Stimulated activated CD8-positive, alpha-beta memory T cell treated with anti-CD3 and anti-CD28 coated beads, Interleukin-4, amount 100 ng/mL, for 1 hour (primary cell): ENCODE measurements around the gene ORAI3.

Source experiments
- DNase-seq, 2 donors: peaks; one replicate each; pipeline ENCODE4 v3.0.0-alpha.2; 2020; ENCODE audit warnings: low read depth in 2 of 2, low spot score in 1 of 2

ORAI3 gene

DNA sequence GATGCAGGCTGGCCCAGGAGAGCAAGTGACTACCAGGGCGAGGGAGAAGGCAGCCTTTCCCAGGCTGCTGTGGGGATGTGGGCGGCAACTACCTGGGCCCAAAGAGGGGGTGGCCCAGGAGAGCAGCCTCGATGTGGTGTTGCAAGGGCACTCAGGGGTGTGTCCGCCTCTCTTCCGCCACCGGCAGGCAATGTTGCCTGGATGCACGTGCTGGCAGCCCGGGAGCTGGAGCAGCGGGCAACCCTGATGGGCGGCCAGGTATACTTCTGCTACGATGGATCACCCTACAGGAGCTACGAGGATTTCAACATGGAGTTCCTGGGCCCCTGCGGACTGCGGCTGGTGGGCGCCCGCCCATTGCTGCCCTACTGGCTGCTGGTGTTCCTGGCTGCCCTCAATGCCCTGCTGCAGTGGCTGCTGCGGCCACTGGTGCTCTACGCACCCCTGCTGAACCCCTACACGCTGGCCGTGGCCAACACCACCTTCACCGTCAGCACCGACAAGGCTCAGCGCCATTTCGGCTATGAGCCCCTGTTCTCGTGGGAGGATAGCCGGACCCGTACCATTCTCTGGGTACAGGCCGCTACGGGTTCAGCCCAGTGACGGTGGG, 38.8 kb downstream of the ORAI3 start:
- DNase-seq: no peak

DNA sequence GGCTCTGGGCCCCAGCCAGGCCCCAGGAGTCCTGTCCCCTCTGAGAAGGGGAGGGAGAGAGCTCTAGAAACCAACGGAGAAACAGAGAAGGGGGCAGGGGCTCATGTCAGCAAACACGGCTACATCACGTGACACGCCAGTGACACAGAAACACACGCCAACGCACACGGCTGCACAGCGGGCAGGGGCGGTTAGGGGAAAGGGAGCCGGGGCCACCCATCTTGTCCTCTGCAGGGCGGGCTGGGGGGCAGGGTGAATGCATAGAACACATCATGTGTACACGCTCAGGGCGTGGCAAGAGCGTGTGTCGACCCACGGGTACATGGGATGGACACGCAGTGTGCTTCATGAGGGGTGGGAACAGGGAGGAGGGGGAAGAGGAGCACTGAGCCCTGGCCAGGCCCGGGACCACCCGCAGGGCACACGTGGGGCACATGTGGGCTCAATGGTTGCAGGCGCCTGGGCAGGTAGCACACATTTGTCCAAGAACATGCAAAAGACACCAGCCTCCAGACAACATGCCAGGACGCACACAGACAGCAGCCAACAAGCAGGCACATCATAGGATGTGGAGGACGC, 40.7 kb downstream of the ORAI3 start:
- DNase-seq: no peak

DNA sequence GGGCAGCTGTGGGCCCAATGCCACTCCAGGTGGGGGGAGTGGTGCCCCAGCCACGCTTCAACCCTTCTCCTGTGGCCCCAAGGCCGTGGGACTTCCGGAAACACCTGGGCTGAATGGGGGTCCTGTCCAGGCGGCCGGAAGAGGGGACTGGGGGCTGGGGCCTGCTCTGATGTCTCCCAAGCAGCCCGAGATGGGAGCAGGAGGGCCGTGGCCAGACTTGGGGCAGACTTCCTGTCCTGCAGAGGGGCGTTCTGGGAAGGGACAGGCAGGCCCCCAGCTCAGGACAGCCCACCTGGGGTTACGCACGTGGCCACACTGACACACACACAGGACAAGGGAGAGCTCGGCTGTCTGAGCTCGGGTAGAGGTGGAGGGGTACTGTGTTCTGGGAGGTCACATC, 41.2 kb downstream of the ORAI3 start:
- DNase-seq: no peak

DNA sequence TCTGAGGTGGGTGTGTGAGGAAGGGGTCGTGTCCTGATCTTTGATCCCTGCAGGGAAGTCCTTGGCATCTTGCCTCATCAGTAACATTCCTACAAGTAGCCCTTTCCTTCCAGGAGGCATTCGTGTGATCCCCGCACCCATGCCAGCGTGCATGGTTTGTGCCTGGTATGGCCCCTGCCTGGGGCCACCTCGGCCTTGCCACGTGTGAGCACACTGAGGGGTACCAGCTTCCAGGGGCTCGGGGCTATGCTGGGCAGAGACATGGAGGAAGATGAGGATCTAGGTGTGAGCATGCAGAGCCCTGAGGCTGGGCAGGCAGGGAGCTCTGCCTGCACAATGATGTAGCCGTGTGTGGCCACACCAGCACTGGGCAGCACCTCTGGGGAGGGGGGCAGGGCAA, 42.2 kb downstream of the ORAI3 start:
- DNase-seq: no peak

DNA sequence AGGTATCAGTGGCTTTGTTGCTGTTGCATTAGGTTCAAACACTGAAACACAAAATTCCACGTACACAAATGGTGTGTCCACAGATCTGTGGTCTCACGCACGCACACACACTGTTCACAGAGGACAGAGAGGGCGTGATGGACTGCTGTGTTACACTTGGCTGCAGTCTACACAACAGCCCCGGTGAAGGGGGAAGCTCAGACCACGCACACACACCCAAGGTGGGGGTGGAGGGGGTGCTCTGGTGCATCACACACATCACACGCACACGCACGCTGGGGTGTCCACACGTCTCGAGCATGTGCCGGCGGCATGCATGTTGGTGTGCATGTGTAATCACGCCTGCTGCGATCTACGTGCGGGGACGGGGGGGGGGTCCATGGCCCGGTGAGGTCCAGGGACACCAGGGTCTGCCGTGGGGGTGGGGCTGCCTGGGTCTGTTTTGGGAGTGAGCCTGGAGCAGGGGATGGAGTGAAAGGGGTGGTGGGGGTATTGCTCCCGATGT, 43.5 kb downstream of the ORAI3 start:
- DNase-seq: no peak

DNA sequence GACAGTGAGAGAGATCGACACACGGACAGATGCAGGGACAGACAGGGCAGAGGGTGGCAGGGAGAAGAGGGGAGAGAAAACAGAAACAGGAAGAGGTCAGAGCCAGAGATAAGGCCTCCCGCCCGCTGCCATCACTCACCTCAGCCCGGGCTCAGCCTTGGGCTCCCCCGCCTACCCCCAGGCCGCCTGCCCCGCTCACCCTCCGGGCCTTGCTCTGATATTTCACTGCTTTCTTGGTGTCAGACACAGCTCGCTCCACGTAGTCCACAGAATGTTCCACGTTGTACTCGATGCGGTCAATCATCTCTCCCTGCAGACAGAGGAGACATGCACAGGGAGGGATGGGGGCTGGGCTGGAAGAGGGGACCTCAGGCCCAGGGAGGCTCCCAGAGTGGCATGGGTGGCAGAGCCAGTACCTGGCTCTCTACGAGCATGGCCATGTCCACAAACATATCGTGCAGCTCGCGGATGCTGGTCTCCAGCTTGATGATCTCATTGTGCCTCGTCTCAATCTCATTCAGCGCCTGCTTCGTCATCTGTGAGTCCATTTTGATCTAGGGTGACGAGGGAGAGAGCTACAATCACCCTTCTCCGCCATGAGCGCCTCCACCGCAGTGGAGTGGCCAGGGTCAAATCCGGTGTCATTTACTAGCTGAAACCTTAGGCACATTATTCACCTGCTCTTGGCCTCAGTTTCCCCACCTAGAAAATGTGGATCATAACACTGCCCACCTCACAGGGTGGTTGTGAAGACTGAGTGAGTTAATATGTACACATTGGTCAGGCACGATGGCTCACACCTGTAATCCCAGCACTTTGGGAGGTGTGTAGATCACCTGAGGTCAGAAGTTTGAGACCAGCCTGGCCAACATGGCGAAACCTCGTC, 44.3 kb downstream of the ORAI3 start:
- DNase-seq: no peak

DNA sequence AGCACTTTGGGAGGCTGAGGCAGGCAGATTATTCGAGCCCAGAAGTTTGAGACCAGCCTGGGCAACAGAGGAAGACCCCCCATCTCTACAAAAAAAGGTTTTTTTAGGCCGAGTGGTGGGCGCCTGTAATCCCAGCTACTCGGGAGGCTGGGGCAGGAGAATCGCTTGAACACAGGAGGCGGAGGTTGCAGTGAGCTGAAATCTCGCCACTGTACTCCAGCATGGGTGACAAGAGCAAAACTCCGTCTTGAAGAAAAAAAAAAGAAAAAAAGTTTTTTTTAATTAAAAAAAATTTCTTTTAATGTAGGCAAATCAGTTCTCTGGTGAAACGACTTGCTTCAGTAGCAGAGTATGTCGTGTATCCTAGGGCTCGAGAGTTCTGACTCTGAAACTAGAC, 47.1 kb downstream of the ORAI3 start:
- DNase-seq: no peak

DNA sequence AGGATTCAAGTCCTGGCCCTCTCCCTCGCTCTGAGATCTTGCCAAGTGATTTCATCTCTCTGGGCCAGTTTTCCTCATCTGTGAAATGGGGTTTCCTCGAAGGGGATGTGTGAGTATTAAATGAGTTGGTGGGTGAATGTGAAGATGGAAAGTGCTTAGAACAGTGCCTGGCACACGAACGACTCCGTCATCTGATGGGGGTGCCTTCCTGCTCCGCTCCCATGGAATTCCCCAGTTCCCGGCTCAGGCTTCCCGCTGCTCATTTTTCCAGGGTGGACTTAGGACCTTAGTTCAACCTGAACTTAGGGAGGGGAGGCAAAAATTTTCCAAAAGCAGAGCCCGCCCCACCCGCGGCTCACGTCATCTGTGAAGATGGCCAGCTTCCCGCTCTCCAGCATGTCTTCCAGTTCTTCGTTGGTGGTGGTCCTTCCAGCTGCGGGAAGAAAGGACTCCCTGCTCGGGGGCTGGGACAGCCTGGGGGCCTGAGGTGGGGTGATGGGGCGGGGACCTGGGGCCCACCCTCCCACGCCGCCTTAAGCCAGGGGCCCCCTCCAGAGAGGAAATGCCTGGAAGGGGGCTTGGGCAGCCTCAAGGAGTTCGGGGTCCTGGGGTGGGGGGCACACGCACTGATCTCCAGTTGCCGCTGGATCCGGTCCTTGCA, 47.6 kb downstream of the ORAI3 start:
- DNase-seq: no peak

DNA sequence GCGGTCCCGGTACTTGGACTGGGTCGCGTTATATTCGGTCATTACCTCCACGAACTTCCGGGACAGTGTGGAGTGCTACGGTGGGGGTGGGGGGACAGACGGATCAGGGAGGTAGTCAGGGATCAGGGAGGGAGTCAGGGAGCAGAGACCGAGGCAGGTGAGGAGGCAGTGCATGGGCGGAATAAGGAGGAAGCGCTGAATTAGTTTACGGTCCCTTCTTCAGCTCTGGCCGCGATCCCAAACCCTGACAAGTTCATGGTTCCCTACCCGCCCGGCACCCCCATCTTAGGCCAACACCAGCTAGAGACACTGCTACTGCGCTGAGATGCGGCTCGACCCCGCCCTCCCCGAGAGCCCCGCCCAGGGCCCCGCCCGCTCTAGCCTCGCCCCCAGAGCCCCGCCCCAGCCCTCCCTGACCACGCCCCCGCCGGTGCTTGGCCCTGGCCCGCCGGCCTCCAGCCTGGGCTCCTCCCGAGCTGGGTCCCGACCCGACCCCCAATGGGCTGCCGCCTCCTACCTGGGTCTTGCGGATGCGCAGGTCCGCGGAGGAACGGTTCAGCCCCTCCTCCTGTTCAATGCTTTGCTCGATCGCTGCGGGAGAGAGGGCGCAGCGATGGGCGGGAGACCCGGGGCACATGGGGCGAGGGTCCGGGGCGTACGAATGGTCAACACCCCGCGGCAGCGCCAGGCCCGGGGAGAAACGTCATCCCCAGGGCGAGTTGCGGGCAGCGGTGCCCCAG, 48.3 kb downstream of the ORAI3 start:
- peak; percentile 70 to 75 for DNase-seq

DNA sequence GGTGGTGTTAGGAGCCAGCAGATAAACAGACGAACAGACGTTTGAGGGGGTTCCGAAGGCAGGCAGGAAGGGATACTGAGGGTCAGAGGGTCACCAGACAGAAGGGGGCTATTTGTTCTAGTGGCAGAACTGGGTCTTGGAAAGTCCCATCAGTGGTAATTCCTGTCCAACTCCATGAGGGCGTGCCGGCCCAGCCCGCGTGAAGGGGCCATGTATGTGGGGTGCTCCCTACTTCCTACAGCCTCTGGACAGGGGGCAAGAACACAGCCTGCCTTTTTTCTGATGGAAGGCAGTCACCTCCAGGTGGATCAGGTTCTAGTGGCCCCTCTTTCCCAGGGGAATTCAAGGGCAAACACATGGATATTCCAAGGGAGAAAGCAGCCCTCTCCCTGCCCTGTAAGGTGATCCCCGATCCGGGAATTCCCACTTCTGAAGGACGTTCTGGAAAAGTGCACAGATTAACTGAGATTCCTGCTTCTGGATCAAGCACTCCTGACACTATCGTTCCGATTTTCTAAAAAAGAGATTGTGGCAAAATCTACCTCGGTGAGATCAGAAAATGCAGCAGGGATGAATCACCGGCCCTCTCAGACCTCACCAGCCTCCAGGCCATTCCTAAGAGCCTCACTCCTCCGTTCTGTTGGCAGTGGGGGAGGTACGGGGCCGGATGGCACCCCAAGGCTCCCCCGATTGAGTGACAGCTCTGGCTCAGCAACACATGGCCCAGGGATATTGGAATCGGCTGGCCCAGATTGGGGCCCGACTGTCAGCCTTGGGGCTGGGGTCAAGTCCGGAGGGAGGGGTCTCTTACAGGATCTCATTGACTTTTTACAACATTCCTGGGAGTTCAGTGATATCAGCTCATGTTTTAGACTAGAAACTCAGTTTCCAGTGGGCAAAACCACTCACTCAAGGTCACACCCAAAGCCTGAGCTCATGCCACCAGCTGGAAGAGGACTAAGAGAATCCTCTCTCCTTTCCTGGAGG, 49.1 kb downstream of the ORAI3 start:
- DNase-seq: no peak

DNA sequence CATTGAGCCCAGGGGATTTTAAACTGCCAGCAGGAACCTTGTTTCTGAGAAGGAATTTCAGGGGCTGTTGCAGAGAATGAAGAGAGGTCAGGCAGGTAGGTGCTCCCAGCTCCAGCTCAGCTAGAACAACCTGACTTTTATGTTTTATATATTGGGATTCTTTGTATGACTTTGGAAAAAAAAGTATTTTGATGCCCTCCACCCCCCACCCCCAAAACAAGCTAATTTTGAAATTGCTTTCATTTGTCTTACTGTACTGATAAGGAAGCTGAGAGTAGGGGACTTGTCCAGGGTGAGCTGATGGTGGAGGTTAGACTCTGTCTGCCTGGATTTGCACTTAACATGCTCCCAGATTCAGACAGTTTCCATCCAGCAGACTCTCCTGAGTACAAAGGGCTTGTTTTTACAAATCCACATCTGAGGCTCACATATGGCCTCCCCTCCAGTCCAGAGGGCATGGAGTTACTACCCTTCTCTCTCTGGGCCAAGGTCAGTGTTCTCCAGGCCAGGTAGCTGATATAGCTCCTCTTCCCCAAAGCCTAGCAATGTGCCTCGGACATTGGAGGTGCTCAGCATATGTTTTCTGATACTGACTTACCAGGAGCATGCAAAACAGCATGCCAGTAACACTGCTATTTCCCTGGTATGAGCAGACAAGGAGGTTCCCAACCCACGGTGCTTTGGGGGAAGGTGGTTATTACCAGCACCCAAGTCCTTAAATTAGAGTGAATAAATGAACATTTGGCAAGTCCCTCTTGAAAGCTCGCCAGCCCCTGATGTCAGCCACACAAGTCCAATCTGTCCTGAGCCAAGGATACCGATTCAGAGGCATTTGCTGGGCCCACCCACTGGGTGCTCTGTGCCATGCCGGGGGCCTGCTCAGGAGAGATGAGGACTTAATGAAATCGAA, 50.2 kb downstream of the ORAI3 start:
- no peak for DNase-seq

DNA sequence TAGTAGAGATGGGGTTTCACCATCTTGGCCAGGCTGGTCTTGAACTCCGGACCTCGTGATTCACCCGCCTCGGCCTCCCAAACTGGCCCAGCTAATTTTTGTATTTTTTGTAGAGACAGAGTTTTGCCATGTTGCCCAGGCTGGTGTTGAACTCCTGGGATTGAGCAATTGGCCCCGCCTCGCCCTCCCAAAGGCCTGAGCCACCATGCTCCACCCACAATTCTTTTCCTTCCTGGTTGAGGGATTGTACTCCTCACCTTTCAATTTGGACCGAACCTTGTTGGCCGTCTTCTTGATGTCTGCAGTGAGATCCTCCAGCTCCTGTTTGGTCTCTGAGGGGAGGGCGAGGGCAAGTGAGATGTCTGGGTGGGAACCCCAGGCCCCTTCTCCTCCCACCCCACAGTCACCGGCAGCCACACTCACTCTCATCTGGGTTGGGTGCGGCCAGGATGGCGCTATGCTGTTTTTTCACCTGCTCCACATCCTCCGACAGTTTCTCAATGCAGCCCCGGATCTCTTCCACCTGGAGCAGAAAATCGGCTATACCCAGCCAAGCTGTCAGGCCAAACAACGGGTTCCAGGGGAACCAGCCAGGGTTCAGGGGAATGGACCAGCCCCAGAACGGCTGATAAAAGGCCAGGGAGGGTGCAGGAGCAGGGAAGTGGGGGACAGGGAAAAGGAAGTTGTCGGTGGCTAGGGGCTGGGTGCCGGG, 52.0 kb downstream of the ORAI3 start:
- DNase-seq: no peak

DNA sequence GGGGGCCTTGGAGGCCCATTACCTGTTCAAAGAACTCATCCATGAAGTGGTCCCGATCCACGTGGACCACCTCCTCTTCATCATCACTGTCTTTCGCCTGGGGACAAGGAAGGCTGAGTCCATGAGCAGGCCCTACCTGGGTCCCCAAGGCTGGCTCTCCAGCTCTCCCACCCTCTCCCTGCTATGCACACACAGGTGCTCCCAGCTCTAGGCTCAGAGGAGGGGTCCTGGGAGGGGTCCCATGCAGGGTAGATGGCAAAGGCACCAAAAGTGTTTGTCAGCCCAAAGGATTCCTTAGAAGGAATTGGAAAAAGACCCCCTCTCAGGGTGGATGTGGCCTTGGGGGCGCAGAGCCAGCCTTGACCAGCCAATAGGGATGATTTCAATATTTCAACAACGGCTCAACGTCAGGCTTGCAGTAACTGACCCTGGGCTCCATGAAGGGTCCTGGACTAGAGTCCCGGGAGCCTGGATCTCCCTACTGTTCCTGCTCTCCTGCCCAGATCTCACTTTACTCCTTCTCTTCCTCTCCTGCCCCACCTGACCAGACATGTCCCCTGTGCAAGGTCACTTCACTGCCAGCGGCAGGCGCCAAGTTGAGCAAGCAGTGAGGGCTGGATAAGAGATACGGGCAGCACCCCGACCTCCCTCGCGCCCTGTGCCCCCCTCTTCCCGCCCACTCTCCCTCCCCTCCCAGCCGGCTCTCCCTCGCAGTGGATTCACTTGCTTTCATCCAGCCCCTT, 52.8 kb downstream of the ORAI3 start:
- no peak for DNase-seq

DNA sequence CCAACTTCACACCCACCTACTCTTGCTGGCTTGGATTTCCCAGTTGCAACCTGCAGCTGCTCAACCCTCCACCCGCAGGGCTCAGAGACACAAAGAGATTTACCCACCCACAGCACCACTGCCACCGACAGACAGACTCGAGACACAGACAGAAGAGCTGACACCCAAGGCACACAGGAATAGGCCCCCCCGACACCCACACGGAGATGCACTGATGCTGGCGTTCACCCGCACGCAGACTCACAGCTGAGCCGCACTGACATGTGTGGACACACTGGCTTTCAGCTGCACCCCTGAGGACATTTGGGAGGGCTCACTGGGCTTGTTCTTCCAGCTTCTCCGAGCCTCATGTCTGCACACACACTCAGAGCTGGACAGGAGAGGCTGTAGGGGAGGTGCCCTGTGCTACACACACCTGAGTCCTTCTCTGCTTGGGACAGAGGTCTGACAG, 53.4 kb downstream of the ORAI3 start:
- DNase-seq: no peak

DNA sequence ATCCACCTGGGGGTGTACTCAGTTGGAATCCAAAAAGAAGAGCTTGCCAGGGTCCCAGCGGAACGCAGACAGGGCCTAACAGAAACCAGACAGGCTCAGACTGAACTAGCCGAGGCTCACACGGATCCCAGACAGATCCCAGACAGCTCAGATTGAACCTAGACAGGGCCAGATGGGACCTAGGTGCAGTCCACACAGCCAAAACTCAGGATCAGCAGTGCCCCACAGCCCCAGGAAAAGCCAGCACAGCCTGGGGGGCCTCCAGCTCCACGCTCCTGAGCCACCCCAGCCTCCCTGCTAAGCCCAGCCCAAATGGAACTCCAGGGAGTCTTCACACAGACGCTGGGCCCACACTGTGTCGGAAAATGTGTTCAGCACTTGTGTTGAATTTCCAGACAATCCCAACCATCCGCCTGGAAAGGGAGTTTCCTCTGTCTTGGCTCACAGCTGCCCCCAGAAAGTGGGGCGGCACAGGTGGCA, 54.0 kb downstream of the ORAI3 start:
- DNase-seq: no peak

DNA sequence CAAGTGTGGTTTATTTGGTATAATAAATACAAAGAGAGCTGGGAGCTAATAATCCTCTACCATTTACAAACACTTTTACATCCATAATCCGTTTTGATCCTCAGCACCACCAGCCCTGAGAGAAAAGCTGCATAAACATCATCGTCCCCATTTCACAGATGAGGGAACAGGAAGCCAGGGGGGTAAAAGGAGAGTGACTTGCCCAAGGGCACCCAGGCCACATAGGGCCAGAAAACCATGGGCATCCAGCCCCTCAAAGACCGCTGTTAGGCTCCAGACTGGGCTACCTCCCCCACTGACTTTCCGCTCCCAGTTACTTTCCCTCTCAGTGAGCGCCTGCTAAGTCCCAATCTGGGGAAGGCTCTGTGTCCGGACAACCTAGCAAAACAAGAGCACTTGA, 54.9 kb downstream of the ORAI3 start:
- DNase-seq: no peak
